Anterior cingulate cortex (tissue), 58 donors: ENCODE data around the gene RTN4RL1.

ENCODE experiments used
- DNase-seq, 58 donors: peaks; one replicate each; lab custom pipeline; 2025; lab: John Stamatoyannopoulos, UW

Gene RTN4RL1

GRCh38 chr17:2059547-2060384 is 34.6 kb upstream of the RTN4RL1 start:
- DNase-seq, result no peak

GRCh38 chr17:2058586-2059546 is 33.7 kb upstream of the RTN4RL1 start:
- DNase-seq, result peak in 14 of 58 donors; percentile 5 to 46 (median 19)

- DNase-seq, result no peak
Measured at GRCh38 chr17:2057760-2058585, 32.8 kb upstream of the RTN4RL1 start.

GRCh38 chr17:2057175-2057759 is 32.1 kb upstream of the RTN4RL1 start:
- DNase-seq, result no peak

GRCh38 chr17:2056206-2057174 is 31.4 kb upstream of the RTN4RL1 start:
- no peak for DNase-seq

GRCh38 chr17:2055292-2056205 is 30.4 kb upstream of the RTN4RL1 start:
- no peak for DNase-seq

- DNase-seq, result peak in 45 of 58 donors; percentile 15 to 68 (median 41)
Measured at GRCh38 chr17:2054512-2055291, 29.6 kb upstream of the RTN4RL1 start, which contains the start of gene HIC1. Gene HIC1, plus strand, starts transcription at chr17:2055103. Its CDS starts 1,588 bp downstream, at chr17:2056691.

GRCh38 chr17:2054262-2054511 is 29.1 kb upstream of the RTN4RL1 start:
- DNase-seq, result peak in 1 of 58 donors; percentile 50

- DNase-seq, result peak in 51 of 58 donors; percentile 28 to 85 (median 61)
Measured at GRCh38 chr17:2053380-2054261, 28.5 kb upstream of the RTN4RL1 start.

GRCh38 chr17:2051933-2052559 is 26.9 kb upstream of the RTN4RL1 start:
- no peak for DNase-seq

GRCh38 chr17:2051061-2051932 is 26.2 kb upstream of the RTN4RL1 start:
- peak in 19 of 58 donors; percentile 11 to 64 (median 37) for DNase-seq

GRCh38 chr17:2050300-2051060 is 25.3 kb upstream of the RTN4RL1 start:
- peak in 48 of 58 donors; percentile 23 to 77 (median 60) for DNase-seq
